Measurements from ENCODE around the gene PKD2L1.
"Not testable (repeated sequence)": the region's sequence is repeated elsewhere in the genome, so short reads cannot be mapped to it uniquely, and the experiment has no call there.

PKD2L1 gene

GRCh38 chr10:100330079-100330478 is at the start of gene PKD2L1:
Gene PKD2L1, minus strand, starts transcription at chr10:100330228. Its CDS starts 125 bp downstream, at chr10:100330103.
- DNase-seq: no peak

- DNase-seq: peak; percentile 19
Observed at GRCh38 chr10:100377830-100378229, 47.8 kb upstream of the PKD2L1 start.

- not testable (repeated sequence) for DNase-seq
Observed at GRCh38 chr10:100376656-100377055, 46.6 kb upstream of the PKD2L1 start.

GRCh38 chr10:100374677-100375353 is 44.8 kb upstream of the PKD2L1 start:
- not testable (repeated sequence) for DNase-seq

GRCh38 chr10:100374200-100374655 is 44.2 kb upstream of the PKD2L1 start:
- DNase-seq: no peak

GRCh38 chr10:100373298-100374199 is 43.5 kb upstream of the PKD2L1 start:
- peak; percentile 97 for DNase-seq

GRCh38 chr10:100372415-100373297 is 42.6 kb upstream of the PKD2L1 start:
- DNase-seq: no peak

- peak; percentile 73 for DNase-seq
Observed at GRCh38 chr10:100371482-100372027, 41.5 kb upstream of the PKD2L1 start.

GRCh38 chr10:100370714-100371481 is 40.9 kb upstream of the PKD2L1 start:
- DNase-seq: peak; percentile 91

GRCh38 chr10:100368721-100369120 is 38.7 kb upstream of the PKD2L1 start:
- DNase-seq: no peak

GRCh38 chr10:100364735-100365391 is 34.8 kb upstream of the PKD2L1 start:
- DNase-seq: peak; percentile 20

- DNase-seq: no peak
Observed at GRCh38 chr10:100364175-100364574, 34.1 kb upstream of the PKD2L1 start.

- DNase-seq: no peak
Observed at GRCh38 chr10:100362570-100363496, 32.8 kb upstream of the PKD2L1 start.

GRCh38 chr10:100360234-100360633 is 30.2 kb upstream of the PKD2L1 start:
- DNase-seq: no peak

GRCh38 chr10:100359529-100360150 is 29.6 kb upstream of the PKD2L1 start:
- no peak for DNase-seq

- DNase-seq: no peak
Observed at GRCh38 chr10:100359030-100359432, 29.0 kb upstream of the PKD2L1 start.

- no peak for DNase-seq
Observed at GRCh38 chr10:100357059-100357858, 27.2 kb upstream of the PKD2L1 start.

Data from MV-4-11 (cell line).